HG03432 (cell line): ENCODE data around the gene NUDT2.
"Not testable (repeated sequence)": the region's sequence is repeated elsewhere in the genome, so short reads cannot be mapped to it uniquely, and the experiment has no call there.

Experiments used
- ATAC-seq: cut with Tn5 transposase; IDR thresholded peaks from one replicate; pipeline ENCODE4 v1.9.1; 2021; ENCODE audit warnings: mild to moderate bottlenecking, moderate library complexity; ENCODE audit not compliant: unreplicated experiment

NUDT2 gene

GRCh38 chr9:34334916-34335315 is 5.5 kb downstream of the NUDT2 start:
- ATAC-seq = no peak

GRCh38 chr9:34335376-34335775 is 6.0 kb downstream of the NUDT2 start:
- ATAC-seq = no peak

- no peak for ATAC-seq
Measured at GRCh38 chr9:34337403-34337802, 8.0 kb downstream of the NUDT2 start.

GRCh38 chr9:34338079-34338478 is 8.7 kb downstream of the NUDT2 start:
- not testable (repeated sequence) for ATAC-seq

GRCh38 chr9:34338665-34339385 is 9.5 kb downstream of the NUDT2 start:
- ATAC-seq = no peak

GRCh38 chr9:34341659-34342295 is 12.4 kb downstream of the NUDT2 start:
- ATAC-seq = no peak

GRCh38 chr9:34343090-34343489 is 13.7 kb downstream of the NUDT2 start:
- no peak for ATAC-seq

GRCh38 chr9:34343605-34344004 is 14.2 kb downstream of the NUDT2 start:
- ATAC-seq = no peak

- ATAC-seq = no peak
Measured at GRCh38 chr9:34346873-34347799, 17.8 kb downstream of the NUDT2 start.

- ATAC-seq = no peak
Measured at GRCh38 chr9:34347800-34348158, 18.4 kb downstream of the NUDT2 start.

GRCh38 chr9:34349324-34349723 is 20.0 kb downstream of the NUDT2 start:
- no peak for ATAC-seq

GRCh38 chr9:34352122-34352652 is 22.8 kb downstream of the NUDT2 start:
- not testable (repeated sequence) for ATAC-seq

GRCh38 chr9:34352957-34353356 is 23.6 kb downstream of the NUDT2 start:
- ATAC-seq = not testable (repeated sequence)

GRCh38 chr9:34362614-34363214 is 33.3 kb downstream of the NUDT2 start:
- ATAC-seq = no peak

- no peak for ATAC-seq
Measured at GRCh38 chr9:34363619-34364351, 34.4 kb downstream of the NUDT2 start.

- no peak for ATAC-seq
Measured at GRCh38 chr9:34365282-34365681, 35.9 kb downstream of the NUDT2 start.

GRCh38 chr9:34366365-34366764 is 37.0 kb downstream of the NUDT2 start:
- ATAC-seq = no peak

- ATAC-seq = not testable (repeated sequence)
Measured at GRCh38 chr9:34367751-34368410, 38.5 kb downstream of the NUDT2 start.

GRCh38 chr9:34368796-34369195 is 39.4 kb downstream of the NUDT2 start:
- ATAC-seq = not testable (repeated sequence)

- no peak for ATAC-seq
Measured at GRCh38 chr9:34369636-34370035, 40.3 kb downstream of the NUDT2 start.
